Measurements from ENCODE around the gene DNAJC16.

DNAJC16 gene

GRCh38 chr1:15618655-15619525 is 92.2 kb downstream of the DNAJC16 start:
- peak overlapping the region; percentile 75 for H3K4me3 ChIP-seq (ENCODE audit: low read depth, low read length)
- DNase-seq (ENCODE audit: low read depth) = peak; percentile 52
- TF ChIP-seq MYC (IDR thresholded peaks at IDR 0.05; ENCODE audit: low read depth, low read length) = peak; percentile 83
- no peak for TF ChIP-seq CTCF (IDR thresholded peaks at IDR 0.05; ENCODE audit: low read depth, low read length)
- no peak for TF ChIP-seq POLR2A (IDR thresholded peaks at IDR 0.05; ENCODE audit: extremely low read depth, insufficient read length)
- TF ChIP-seq, protein P1, sequence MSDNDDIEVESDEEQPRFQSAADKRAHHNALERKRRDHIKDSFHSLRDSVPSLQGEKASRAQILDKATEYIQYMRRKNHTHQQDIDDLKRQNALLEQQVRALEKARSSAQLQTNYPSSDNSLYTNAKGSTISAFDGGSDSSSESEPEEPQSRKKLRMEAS (IDR thresholded peaks at IDR 0.05; ENCODE audit: low read depth, low read length) = peak; percentile 94

- TF ChIP-seq MYC (IDR thresholded peaks at IDR 0.05; ENCODE audit: low read depth, low read length) (no peak), CTCF (IDR thresholded peaks at IDR 0.05; ENCODE audit: low read depth, low read length) (no peak)
- peak; percentile 16 for DNase-seq (ENCODE audit: low read depth)
- peak overlapping the region; percentile 40 for H3K4me3 ChIP-seq (ENCODE audit: low read depth, low read length)
Measured at GRCh38 chr1:15620155-15620545, 93.5 kb downstream of the DNAJC16 start.

DNA sequence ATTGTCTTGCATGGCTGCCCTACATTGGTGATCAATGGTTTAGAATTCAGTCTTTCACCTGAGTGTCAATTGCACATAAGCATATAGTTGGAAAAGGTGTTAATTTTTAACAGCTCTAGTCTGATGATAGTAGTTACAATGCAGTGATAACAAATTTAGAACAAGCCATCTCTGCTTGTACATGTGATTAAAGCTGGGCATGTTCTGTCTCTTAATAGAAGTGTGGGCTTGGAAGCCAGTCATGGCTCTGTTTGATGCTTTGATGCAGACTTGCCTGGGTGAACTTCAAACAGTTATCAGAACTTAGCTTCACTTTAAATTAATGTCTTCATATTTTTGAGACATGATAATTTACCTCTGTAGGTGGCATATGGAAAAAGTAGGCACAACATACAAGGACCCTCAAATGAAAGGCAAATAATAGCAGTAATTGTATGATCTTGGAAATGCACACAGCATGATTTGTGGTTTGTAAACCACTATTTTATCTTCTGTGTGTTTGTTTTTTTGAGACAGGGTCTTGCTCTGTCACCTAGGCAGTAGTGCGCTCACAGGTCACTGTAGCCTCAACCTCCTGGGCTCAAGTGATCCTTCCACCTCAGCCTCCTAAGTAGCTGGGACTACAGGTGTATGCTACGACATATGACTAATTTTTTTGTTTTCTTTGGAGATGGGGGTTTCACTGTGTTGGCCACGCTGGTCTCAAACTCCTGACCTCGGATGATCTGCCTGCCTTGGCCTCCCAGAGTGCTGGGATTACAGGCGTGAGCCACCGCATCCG is 94.4 kb downstream of the DNAJC16 start:
- no peak for TF ChIP-seq POLR2A (IDR thresholded peaks at IDR 0.05; ENCODE audit: extremely low read depth, insufficient read length)
- DNase-seq (ENCODE audit: low read depth) = no peak
- no peak overlapping the region for H3K4me3 ChIP-seq (ENCODE audit: low read depth, low read length)

DNA sequence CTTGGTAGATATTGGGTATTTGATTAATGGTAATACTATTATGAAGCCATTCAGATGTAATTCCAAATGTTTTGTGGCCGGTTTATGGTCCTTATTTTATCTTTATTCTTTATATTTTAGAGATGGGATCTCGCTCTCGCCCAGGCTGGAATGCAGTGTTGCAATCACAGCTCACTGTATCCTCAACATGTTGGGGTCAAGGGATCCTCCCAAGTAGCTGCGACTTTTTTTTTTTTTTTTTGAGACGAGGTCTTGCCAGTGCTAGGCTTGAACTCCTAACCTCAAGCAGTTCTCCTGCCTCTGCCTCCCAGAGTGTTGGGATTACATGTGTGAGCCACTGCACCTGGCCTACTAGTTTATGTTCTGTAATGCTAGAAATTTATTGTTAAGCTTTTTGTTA is 95.3 kb downstream of the DNAJC16 start:
- TF ChIP-seq CTCF (IDR thresholded peaks at IDR 0.05; ENCODE audit: low read depth, low read length) = no peak
- TF ChIP-seq POLR2A (IDR thresholded peaks at IDR 0.05; ENCODE audit: extremely low read depth, insufficient read length) = no peak
- TF ChIP-seq MYC (IDR thresholded peaks at IDR 0.05; ENCODE audit: low read depth, low read length) = no peak
- TF ChIP-seq, protein P1 (IDR thresholded peaks at IDR 0.05; ENCODE audit: low read depth, low read length) = no peak
- no peak overlapping the region for H3K4me3 ChIP-seq (ENCODE audit: low read depth, low read length)
- no peak for DNase-seq (ENCODE audit: low read depth)

GRCh38 chr1:15622712-15623373 is 96.2 kb downstream of the DNAJC16 start:
- DNase-seq (ENCODE audit: low read depth) = no peak
- no peak overlapping the region for H3K4me3 ChIP-seq (ENCODE audit: low read depth, low read length)
- TF ChIP-seq POLR2A (IDR thresholded peaks at IDR 0.05; ENCODE audit: extremely low read depth, insufficient read length) = no peak
- no peak for TF ChIP-seq CTCF (IDR thresholded peaks at IDR 0.05; ENCODE audit: low read depth, low read length)
- TF ChIP-seq, protein P1 (IDR thresholded peaks at IDR 0.05; ENCODE audit: low read depth, low read length) = no peak
- TF ChIP-seq MYC (IDR thresholded peaks at IDR 0.05; ENCODE audit: low read depth, low read length) = no peak

DNA sequence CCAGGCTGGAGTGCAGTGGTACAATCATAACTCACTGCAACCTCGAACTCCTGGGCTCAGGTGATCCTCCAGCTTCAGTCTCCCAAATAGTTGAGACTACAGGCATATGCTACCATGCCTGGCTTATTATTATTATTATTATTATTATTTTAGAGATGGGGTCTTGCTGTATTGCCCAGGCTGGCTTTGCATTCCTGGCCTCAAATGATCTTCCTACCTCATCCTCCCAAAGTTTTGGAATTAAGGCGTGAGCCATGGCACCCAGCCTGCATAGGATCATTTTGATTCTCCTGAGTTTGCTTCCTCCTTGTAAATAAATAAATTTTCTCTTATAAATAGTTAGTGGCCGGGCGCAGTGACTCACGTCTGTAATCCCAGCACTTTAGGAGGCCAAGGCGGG is 96.8 kb downstream of the DNAJC16 start:
- TF ChIP-seq POLR2A (IDR thresholded peaks at IDR 0.05; ENCODE audit: extremely low read depth, insufficient read length) (no peak), CTCF (IDR thresholded peaks at IDR 0.05; ENCODE audit: low read depth, low read length) (no peak), MYC (IDR thresholded peaks at IDR 0.05; ENCODE audit: low read depth, low read length) (no peak)
- TF ChIP-seq, protein P1 (IDR thresholded peaks at IDR 0.05; ENCODE audit: low read depth, low read length) = no peak
- H3K4me3 ChIP-seq (ENCODE audit: low read depth, low read length) = no peak overlapping the region
- DNase-seq (ENCODE audit: low read depth) = no peak

Measured in NB4 (cell line).